ENCODE data around the gene ROGDI.
A peak's percentile ranks its signal among the peaks of the same experiment; 100 is the strongest.
"Not testable (repeated sequence)": the region's sequence is repeated elsewhere in the genome, so short reads cannot be mapped to it uniquely, and the experiment has no call there.

Gene ROGDI

DNA sequence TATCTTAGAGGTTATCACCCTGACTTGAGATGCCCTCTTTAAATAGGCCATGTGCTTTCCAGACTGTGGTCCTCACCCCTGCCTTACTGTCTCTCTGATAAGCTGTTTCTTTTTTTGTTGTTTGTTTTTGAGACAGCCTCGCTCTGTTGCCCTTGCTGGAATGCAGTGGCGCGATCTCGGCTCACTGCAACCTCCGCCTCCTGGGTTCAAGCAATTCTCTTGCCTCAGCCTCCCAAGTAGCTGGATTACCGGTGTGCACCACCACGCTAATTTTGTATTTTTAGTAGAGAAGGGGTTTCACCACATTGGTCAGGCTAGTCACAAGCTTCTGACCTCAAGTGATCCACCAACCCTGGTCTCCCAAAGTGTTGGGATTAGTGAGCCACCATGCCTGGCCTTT, 13.5 kb downstream of the ROGDI start:
- no peak for DNase-seq

DNA sequence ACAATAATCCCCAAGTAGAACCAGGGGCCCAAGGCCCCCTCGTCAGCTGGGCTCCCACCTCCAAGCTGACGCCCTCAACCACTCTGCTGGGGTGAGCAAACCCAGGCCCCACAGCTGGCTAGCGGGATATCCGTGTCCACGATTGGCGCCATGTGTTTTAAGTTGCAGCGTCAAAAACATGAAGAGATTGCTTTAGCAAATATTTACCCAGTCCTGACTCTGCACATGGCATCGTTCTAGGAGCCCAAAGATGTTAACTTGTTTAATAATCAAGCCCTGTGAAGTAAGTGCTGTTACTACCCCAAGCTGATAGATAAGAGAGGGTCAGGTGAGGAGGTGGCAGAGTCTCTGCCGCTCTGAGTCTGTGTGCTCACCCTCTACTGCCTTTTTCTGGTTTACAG, 13.9 kb downstream of the ROGDI start:
- DNase-seq, result no peak

DNA sequence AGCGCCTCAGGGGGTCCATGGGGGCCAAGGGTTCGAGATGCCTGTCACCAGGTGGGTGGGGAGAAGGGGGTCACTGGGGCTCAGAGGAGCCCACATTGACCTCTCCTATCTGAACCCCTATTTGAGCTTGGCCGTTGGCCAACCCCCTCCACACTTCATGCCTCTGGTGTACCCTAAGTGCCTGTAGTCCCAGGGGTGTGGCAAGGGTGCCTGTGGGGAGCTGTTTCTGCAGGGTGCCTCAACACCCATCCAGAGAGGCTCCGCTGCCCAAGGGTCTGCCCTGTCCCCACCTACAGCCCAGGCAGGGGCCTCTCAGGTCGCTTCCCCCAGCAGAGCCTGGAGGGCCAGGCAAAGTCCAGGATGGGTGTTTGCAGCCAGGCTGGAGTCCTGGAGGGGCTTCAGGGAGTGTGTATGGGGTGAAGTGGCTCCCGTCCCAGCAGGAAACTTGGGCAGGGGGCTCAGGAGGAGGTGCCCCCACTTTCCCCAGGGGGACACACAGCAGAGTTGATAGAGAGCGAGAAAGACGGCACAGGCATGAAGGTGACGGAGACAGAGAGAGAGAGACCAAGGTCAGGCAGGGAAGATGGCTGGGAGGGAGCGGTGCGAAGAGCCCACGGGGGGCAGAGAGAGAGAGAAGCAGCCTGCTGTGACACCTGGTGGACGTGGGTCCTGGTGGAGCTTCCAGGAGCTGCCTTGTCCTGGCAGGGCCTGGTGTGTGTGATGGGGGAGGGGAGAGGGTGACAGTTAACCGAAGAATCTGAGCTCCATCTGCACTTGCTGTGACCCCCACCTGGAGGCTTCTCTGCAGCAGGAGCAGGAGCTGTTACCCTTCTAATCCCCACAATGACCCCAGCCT, 14.6 kb downstream of the ROGDI start, which contains the start of gene SEPTIN12:
SEPTIN12 (minus strand) TSS at position 719 of the 856 bp plus-strand sequence; CDS start at position 19, 700 bp downstream.
- DNase-seq, result no peak

DNA sequence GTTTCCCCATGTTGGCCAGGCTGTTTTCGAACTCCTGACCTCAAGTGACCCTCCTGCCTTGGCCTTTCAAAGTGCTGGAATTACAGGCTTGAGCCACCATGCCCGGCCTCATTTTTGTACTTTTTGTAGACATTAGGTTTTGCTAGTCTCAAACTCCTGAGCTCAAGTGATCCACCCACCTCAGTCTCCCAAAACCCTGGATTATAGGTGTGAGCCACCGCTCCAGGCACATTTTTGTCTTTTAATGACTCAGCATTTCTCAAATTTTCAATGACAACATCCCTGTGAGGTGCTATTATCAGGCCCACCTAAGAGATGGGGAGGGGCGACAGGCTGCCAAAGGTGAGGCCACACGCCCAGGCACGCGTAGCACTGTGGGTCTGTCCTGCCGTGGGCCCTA, 15.4 kb downstream of the ROGDI start:
- no peak for DNase-seq

DNA sequence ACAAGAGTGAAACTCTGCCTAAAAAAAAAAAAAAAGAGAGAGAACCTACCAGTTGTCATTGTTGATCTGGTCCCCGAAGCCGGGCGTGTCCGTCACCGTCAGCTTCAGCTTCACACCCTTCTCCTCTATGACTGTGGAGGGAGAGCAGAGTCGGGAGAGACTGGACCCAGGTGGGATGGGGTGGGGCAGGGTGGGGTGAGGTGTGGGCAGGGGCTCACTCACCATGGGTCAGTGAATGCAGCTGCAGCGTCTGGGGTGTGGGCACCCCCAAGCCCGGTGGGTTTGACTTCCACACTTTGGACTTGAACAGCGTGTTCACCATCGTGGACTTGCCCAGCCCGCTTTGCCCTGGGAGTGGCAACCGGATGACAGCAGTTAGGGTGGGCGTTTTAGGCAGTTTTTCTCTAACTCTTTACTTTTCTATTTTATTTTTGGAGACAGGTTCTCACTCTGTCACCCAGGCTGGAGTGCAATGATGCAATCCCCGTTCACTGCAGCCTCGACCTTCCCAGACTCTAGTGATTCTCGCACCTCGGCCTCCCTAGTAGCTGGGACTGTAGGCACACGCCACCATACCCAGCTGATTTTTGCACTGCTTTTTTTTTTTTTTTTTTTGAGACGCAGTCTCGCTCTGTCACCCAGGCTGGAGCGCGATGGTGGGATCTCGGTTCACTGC, 16.5 kb downstream of the ROGDI start:
- no peak for DNase-seq

DNA sequence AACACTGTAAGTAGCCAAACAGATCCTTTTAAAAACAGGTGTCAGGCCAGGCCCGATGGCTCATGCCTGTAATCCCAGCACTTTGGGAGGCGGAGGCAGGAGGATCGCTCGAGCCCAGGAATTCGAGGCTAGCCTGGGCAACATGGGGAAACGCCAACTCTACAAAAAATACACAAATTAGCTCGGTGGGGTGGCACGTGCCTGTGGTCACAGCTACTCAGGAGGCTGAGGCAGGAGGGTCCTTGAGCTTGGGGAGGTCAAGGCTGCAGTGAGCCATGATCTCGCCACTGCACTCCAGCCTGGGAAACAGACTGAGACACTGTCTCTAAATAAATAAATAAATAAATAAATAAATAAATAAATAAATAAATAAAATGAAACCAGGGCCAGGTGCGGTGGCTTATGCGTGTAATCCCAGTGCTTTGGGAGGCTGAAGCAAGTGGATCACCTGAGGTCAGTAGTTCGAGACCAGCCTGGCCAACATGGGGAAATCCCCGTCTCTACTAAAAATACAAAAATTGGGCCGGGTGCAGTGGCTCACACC, 17.9 kb downstream of the ROGDI start:
- DNase-seq, result not testable (repeated sequence)

DNA sequence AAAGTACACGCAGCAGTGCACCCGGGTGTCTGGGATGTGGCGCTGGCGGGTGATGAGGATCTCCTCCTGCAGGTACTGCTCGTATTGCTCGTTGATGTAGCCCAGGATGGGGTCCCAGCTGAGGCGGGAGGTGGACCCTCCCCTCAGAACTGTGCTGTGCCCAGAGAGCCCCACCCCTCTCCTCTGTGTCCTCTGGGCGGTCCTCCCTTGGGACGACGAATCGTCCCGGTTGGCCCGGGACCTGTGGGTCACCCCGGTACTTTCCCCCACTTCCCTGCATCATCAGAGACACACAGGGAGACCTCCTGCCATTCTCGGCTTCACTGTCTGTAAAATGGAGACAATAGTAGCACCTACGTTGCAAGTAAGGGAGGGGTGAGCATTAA, 18.5 kb downstream of the ROGDI start:
- no peak for DNase-seq

DNA sequence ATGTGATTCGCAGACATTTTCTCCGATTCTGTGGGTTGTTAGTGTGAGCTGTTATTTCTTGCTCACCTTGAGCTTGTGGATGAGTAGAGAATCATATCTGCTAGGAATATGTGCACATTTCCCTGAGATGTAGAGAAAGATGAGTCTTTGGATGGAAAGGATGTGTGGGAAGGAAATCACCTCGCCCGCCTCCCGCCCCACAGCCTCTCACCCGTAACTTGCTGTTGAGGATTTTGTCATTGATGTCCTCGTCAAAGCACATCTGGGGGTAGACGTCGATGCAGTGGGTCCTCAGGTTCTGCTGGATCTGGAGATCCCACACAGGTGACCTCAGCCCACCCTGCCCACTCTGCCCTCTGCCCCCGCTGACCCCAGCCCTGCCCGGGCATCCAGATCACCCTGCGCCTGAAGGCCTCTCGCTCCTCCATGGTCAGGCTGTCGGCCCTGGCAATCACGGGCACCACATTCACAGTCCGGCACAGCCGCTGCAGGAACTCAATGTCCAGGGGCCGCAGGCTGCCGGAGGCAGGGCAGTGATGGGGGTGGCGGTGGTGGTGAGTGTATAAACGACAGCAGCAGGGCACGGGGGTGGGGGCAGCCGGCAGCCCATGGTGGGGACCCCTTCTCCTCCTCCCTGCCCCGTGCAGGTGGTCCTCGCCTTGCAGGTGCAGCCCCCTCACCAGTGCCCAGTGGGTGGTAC, 19.0 kb downstream of the ROGDI start:
- no peak for DNase-seq

DNA sequence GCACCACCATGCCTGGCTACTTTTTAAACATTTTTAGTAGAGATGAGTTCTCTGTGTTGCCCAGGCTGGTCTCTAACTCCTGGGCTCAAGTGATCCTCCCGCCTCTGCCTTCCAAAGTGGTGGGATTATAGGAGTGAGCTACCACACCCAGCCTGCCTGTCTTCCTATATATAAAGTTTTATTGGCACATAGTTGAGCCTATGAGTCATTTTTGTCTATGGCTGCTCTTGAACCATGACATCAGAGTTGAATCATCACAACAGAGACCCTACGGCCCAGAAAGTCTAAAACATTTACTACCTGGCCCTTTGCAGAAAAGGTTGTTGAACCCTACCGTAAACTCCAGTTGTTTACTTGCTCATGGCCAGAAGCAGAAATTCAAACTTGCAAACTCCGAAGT, 22.2 kb downstream of the ROGDI start:
- no peak for DNase-seq

DNA sequence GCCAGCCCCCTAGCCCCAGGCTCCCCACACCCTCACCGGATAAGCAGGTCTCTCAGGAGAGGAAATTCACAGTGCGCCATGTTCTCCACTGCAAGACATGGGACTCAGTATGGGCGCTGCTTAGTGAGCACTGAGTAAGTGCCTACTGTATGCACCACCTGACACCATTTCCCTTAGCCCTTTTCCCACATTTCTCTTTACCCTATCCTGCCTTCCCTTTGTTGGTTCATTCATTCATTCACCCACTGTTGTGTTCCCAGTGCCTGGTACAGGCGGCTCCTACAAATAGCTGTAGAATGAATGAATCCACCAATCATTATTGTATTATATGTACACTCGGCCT, 24.4 kb downstream of the ROGDI start:
- DNase-seq, result no peak

DNA sequence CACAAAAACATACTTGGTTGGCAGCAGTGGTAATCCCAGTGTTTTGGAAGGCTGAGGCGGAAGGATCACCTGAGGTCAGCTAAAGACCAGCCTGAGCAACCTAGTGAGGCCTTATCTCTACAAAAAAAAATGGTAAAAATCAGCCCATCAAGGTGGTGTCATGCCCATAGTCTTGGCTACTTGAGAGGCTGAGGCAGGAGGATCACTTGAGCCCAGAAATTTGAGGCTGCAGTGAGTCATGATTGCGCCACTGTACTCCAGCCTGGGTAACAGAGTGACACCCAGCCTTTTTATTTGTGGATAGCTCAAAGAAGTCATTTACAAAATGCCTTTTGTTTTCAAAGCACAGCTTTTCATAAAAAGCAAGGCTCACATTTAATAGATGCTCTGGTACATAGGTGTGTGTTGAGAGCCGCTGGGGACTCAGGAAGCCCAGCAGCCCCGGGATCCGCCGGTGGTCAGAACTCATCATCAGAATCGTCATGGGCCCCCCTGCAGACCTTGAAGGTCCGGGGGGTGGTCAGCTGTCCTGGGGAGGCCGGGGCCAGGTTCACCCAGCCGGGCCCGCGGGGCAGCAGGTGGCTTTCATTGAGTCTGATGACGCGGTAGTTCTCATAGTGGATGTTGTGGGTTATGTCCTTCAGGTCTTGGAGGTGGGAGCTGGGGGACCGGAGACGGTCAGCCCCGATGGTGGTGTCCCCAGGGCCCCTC, 24.9 kb downstream of the ROGDI start:
- no peak for DNase-seq

DNA sequence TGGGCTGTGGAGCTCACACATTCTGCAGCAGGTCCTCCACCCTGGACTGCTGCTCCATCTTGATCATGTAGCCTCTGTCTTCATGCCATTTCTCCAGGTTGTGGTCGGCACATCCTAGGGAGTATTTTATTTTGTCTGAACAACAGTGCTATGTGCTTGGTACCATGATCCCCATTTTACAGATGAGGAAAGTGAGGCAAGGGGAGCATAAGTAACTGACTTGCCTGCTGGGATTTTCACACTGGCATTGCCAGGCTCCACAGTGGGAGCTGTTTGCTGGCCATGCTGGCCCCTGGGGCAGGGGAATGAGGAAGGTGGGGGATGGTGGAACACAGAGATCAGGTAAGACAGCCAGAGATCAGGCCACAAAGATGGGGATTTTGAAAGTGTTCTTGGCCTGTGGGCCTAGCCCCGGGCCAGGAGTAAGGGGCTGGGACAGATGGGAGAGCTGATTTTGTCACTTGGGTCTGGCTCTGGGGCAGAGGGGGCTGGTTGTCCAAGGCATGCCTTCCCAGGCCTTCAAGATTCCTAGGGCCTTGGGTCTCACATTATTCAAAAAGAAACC, 26.2 kb downstream of the ROGDI start:
- no peak for DNase-seq

DNA sequence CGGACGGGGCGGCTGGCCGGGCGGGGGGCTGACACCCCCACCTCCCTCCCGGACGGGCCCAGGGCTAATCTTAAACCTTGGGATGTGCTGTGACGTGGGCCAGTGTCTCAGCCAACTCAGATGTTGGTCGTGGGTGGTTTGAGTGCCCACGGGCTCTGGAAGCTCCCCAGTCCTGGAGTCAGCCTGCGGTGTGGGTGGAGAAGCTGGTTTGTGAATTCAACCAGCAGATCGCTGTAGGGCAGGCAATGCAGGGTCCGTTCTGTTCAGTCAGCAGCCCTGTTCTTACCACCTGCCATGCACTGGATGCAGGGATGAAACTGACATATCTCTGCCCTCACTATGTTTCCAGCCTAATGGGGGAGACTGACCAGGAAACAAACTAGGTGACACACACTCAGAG, 27.4 kb downstream of the ROGDI start:
- DNase-seq, result no peak

DNA sequence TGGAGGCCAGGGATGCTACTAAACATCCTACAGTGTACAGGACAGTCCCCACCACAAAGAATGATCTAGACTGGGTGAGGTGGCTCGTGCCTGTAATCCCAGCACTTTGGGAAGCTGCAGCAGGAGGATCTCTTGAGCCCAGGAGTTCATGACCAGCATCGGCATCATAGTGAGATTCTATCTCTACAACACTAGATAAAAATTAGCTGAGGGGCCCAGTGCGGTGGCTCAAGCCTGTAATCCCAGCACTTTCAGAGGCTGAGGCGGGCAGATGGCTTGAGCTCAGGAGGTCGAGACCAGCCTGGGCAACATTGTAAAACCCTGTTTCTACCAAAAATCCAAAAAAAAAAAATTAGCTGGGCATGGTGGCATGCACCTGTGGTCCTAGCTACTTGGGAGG, 30.1 kb downstream of the ROGDI start:
- no peak for DNase-seq

DNA sequence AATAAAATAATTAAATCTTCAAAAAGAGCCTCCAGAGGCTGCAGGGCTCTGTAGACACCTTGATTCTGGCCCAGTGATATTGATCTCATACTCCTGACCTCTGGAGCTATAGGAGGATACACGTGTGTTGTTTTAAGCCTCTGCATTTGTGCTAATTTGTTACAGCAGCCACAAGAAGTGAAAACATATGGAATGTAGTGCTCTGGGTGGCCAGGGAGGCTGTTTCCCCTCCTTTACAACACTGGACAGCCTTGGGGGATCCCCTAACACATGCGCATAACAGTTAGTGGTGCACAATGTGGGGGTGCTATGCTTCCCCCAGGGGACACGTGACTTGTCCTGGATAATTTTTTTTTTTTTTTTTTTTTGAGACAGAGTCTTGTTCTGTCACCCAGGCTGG, 30.8 kb downstream of the ROGDI start:
- no peak for DNase-seq

DNA sequence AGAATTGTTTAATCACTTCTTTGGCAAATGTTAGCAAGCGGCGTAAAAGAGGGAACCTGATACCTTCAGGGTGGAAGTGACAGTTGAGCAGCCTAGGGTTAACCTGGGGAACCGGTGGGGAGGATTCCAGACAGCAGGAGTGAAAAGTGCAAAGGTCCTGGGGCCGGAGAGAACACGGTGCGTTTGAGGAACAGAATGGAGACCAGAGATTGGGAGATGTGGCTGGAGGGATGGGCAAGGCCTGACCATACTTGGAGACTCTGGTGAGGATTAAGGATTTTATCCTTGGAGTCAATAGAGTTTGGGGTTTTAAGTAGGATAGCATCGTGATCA, 33.2 kb downstream of the ROGDI start:
- no peak for DNase-seq

DNA sequence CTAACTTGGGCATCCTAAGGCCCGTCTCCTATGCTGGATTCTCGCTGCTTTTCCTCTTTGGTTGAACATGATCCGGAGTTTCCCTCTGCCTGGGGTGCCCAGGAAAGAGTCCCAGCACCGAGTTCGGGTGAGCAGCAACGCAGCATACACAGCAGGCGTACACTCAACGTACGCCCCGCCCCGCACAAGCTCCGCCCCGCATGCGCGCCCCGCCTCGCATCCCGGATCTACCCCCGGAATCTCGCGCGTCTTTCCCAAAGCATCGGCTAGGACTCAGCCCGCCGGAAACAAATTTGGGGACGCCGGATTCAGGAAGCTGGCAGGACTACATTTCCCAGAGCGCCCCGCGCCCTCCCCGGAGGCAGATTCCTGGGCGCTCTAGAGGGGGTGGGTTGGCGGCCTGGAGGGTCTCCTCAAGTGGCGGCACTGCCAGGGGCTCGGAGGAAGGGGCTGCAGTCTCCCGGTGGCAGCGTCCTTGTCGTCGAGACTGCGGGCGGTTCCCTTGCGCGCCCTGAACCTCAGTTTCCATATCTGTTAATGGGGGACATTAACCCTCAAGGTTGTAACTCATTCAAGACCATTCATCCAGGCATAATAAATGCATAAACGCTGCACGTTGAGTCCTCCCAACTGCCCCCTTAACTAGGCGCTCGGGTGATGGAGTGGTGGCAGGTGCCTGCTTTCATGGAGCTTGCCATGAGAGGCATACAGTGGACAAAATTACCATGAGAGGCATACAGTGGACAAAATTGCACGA, 33.7 kb downstream of the ROGDI start:
- peak; percentile 97 for DNase-seq

DNA sequence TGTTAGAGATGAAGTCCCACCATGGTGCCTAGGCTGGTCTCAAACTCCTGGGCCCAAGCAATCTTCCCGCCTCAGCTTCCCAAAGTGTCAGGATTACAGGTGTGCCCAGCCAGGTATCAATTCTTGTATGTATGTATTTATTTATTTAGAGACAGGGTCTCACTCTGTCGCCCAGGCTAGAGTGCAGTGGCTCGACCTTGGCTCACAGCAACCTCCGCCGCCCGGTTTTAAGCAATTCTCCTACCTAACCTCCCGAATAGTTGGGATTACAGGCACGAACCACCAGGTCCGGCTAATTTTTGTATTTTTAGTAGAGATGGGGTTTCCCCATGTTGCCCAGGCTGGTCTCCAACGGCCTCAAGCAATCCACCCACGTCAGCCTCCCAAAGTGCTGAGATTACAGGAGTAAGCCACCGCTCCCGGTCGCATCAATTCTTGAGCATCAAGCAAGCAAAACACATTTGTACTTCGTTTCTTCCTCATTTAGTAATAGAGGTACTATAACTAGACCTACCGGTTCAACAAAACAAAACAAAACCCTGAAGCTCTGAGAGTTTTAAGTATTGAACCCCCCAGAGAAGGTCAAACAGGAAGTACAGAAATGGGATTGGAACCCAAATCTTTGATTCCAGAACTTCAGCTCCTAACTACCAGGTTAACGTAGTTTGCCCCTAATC, 34.4 kb downstream of the ROGDI start:
- DNase-seq, result peak; percentile 76

DNA sequence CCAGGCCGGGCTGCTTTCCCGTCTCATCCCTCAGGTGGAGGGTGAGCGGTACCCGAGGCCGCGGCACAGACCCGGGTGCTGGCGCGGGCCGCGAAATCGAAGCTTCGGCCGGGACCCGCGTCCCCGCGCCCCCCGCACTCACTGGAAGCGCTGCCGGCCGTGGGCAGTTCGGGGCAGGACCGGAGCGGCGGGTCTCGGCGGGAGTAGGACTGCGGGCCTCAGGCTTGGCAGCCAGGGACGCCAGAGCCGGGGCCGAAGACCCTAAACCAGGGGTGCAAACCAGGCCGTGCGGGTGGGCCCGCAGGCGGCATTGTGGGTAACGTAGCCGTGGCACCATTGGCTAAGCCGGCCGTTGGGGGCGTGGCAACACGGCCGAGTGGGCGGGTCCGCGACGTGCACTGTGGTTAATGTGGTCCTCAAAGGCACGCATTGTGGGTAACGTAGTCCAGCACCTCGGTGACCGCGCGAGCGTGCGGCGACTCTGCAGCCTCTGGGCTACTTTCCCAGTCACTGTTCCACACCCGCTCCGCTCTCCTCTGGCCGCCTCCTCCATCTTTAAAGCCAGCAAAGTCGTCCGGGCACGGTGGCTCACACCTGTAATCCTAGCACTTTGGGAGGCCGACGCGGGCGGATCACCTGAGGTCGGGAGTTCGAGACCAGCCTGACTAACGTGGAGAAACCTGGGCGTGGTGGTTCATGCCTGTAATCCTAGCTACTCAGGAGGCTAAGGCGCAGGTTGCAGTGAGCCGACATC, 35.4 kb downstream of the ROGDI start, which contains the start of gene ZNF500:
ZNF500 (minus strand) TSS at position 288 of the 754 bp plus-strand sequence. CDS start 1,184 bp downstream, outside the sequence.
- peak; percentile 98 for DNase-seq
